ENCODE measurements around the gene RADX.

- no peak for TF ChIP-seq CTCF (IDR thresholded peaks at IDR 0.05)
- no peak for TF ChIP-seq POLR2A (IDR thresholded peaks at IDR 0.05)
Measured at GRCh38 chrX:106615041-106615440, 3.3 kb downstream of the RADX start.

Measured in suprapubic skin (tissue), 3 donors.